K562 (cell line): Measurements from ENCODE around the gene SLC25A21. TPM values are rescaled to one million over a fixed set of nuclear protein-coding genes. Genes with fewer than 3 reads are reported as not detected.

Experiments used
- BACH1 ChIP-seq: fragments of 200-800 bp; sonication (Bioruptor generic); IDR thresholded peaks from 2 replicates; pipeline ENCODE4 v1.6.1; 2016; ENCODE audit warnings: missing genetic modification characterization, missing compliant biosample characterization
- CCNT2 ChIP-seq: IDR thresholded peaks from 2 replicates; pipeline ENCODE4 v1.6.1; 2011; ENCODE audit warnings: borderline replicate concordance, low read depth, mild to moderate bottlenecking, moderate library complexity, mixed read lengths, low read length; ENCODE audit not compliant: insufficient read length; ENCODE audit errors: extremely low read depth
- ELF2 ChIP-seq: fragments of 250-450 bp; sonication (Bioruptor Pico); IDR thresholded peaks from 2 replicates; pipeline ENCODE4 v1.5.0; 2021; ENCODE audit warnings: mild to moderate bottlenecking
- ERF ChIP-seq: fragments of 450-650 bp; formaldehyde crosslinking; IDR thresholded peaks from 2 replicates; pipeline ENCODE4 v1.4.0; 2020; ENCODE audit warnings: mild to moderate bottlenecking, mixed read lengths
- GTF2F1 ChIP-seq: IDR thresholded peaks from 2 replicates; pipeline ENCODE4 v1.6.1; 2011; ENCODE audit warnings: low read depth, low read length, improper control_type of control experiment
- HLTF ChIP-seq: fragments of 450-650 bp; IDR thresholded peaks from 2 replicates; pipeline ENCODE4 v1.6.1; 2016
- HNRNPUL1 ChIP-seq: fragments of 200-400 bp; formaldehyde crosslinking; IDR thresholded peaks from 2 replicates; pipeline ENCODE4 v1.6.1; 2017; ENCODE audit warnings: low read length
- JUND ChIP-seq, 2 experiments: IDR thresholded peaks; 2 replicates in 1 of 2; 3 replicates in 1 of 2; pipeline ENCODE4 v1.6.1; 2011; ENCODE audit warnings: borderline replicate concordance in 2 of 2, low read depth in 2 of 2, low read length in 2 of 2, improper control_type of control experiment in 1 of 2, missing biosample characterization in 1 of 2, missing genetic modification characterization in 1 of 2, missing genetic modification reagents in 1 of 2
- MCM7 ChIP-seq, 2 experiments: fragments of 450-650 bp; IDR thresholded peaks; 2 replicates each; pipeline ENCODE4 v1.6.1; 2016 to 2018
- NFYB ChIP-seq: IDR thresholded peaks from 2 replicates; pipeline ENCODE4 v1.6.1; 2011; ENCODE audit warnings: mild to moderate bottlenecking, moderate library complexity; ENCODE audit not compliant: insufficient read length; ENCODE audit errors: extremely low read depth
- NONO ChIP-seq, 2 experiments: fragments of 200-400 bp in 1 of 2; fragments of 450-650 bp in 1 of 2; formaldehyde crosslinking in 1 of 2; IDR thresholded peaks; 2 replicates each; pipeline ENCODE4 v1.6.1; 2017; ENCODE audit warnings: low read depth in 2 of 2, mild to moderate bottlenecking in 2 of 2, moderate library complexity in 2 of 2, low read length in 1 of 2
- POLR2H ChIP-seq: IDR thresholded peaks from 2 replicates; pipeline ENCODE4 v1.6.1; 2016; ENCODE audit warnings: missing genetic modification characterization, low read depth, mild to moderate bottlenecking, control low read depth, missing compliant biosample characterization, moderate library complexity
- RBM15 ChIP-seq: fragments of 200-400 bp; formaldehyde crosslinking; IDR thresholded peaks from 2 replicates; pipeline ENCODE4 v1.6.1; 2018; ENCODE audit warnings: mild to moderate bottlenecking, low read length, moderate library complexity; ENCODE audit not compliant: insufficient read depth
- SMAD4 ChIP-seq: fragments of 250-450 bp; sonication (Bioruptor Pico); conservative IDR thresholded peaks from 2 replicates; pipeline ENCODE4 v1.8.0; 2021; ENCODE audit warnings: inconsistent platforms, mild to moderate bottlenecking, moderate library complexity
- SMC3 ChIP-seq: conservative IDR thresholded peaks from 2 replicates; pipeline ENCODE4 v1.6.1; 2011; ENCODE audit warnings: low read depth, low read length, improper control_type of control experiment; ENCODE audit not compliant: insufficient read depth
- TCF7L2 ChIP-seq: fragments of 150-350 bp; IDR thresholded peaks from 2 replicates; pipeline ENCODE4 v1.6.1; 2016; ENCODE audit warnings: low read depth, mild to moderate bottlenecking, low read length, moderate library complexity
- ZKSCAN3 ChIP-seq: fragments of 250-450 bp; sonication (Bioruptor Pico); IDR thresholded peaks from 2 replicates; pipeline ENCODE4 v1.4.0; 2020
- ZNF121 ChIP-seq: sonication (generic); formaldehyde crosslinking; conservative IDR thresholded peaks from 2 replicates; pipeline ENCODE4 v1.8.0; 2022; ENCODE audit warnings: missing genetic modification reagents
- ZNF124 ChIP-seq: sonication (generic); formaldehyde crosslinking; IDR thresholded peaks from 2 replicates; pipeline ENCODE4 v1.8.1; 2022; ENCODE audit warnings: missing genetic modification reagents
- polyA plus RNA-seq, 8 experiments: library from polyadenylated mRNA; depleted of rRNA in 4 of 8; stranded (reverse) in 5 of 8; unstranded in 3 of 8; fragments of >200 nt; fragmentation: Nextera tagmentation in 2 of 8; fragmentation: Illumina TruSeq in 1 of 8; extraction: Ambion mirVana in 2 of 8; extraction: Trizol in 1 of 8; gene quantifications; 2 replicates each; pipeline versions ENCODE4 v1.2.1 to v1.2.3, GENCODE V29; 2011 to 2014; ENCODE audit warnings: inconsistent platforms in 1 of 8, missing spikeins in 1 of 8
- total RNA-seq, 7 experiments: library from RNA; depleted of rRNA in 6 of 7; stranded (reverse); fragments of >200 nt in 6 of 7; fragmentation: Illumina TruSeq in 2 of 7; extraction: Trizol in 2 of 7; gene quantifications; 2 replicates each; pipeline versions ENCODE4 v1.2.1 to v1.2.3, GENCODE V29; 2011 to 2021; ENCODE audit warnings: low replicate concordance in 1 of 7
- TF ChIP-seq, protein P1 (sequence below): fragments of 250-450 bp; sonication (Bioruptor Pico); IDR thresholded peaks from 2 replicates; pipeline ENCODE4 v1.5.0; 2022; ENCODE audit warnings: mild to moderate bottlenecking
- TF ChIP-seq, protein P2 (sequence below): fragments of 450-650 bp; formaldehyde crosslinking; IDR thresholded peaks from 2 replicates; pipeline ENCODE4 v1.4.0; 2020; ENCODE audit warnings: mild to moderate bottlenecking, moderate library complexity
- TF ChIP-seq, protein P3 (sequence below): sonication (generic); IDR thresholded peaks from 2 replicates; pipeline ENCODE4 v1.6.1; 2016
- TF ChIP-seq, protein P4 (sequence below): fragments of 250-450 bp; sonication (Bioruptor Pico); IDR thresholded peaks from 2 replicates; pipeline ENCODE4 v1.6.1; 2021; ENCODE audit warnings: mild to moderate bottlenecking

The SLC25A21 gene
- total and polyA plus RNA-seq, 9 of the 15 experiments (the other 6 are each of a cell fraction or from before 2014, with no cell fraction given), result 15.2 to 46.7 (median 28.7) TPM

DNA sequence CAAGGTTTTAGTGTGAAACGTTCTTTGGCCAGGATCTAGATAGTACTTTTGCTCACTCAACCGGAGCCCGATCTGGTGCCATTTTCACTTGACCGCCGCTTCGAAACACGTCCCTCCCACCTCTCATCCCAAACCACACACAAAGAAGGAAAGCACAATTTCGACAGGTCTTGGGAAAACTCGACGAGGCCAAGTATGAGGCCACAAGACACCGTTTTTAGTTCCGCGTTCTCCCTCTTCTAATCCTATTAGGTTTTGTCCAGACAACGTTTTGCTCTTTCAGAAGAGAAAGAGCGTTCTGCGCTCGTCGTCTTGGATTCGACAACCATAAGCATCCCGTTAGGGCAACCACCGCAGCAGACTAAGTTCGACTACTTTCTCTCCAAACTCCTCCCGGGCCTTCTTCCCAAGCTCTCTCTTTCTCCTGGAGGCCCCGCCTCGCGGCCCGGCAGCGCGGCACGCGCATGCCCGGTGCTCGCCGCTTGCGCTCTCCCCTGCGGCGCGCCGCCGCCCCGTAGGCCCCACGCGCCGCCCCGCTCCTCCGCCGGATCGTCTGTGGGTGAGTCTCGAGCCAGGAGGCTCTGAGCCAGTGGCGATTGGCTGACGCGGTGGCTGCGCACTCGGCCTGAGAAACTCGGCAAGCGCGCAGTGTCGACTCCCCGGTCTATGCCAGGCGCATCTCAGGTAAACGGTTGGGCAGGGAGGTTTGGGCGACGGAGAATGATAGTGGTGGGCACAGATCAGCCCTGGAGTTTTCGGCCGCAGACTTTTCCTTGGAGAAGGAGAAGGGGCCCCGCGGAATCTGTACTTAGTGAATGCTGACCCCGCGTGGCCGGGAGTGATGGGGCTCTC lies 25.2 kb upstream of the SLC25A21 start, which contains the start of gene MIPOL1 (continued):
- TF ChIP-seq BACH1 (tag) (no peak), RBM15 (no peak), SMC3 (0 out of 2 replicates have a peak, but pooled peaks have one; percentile 24), JUND (IDR thresholded peaks at IDR 0.05; ENCODE audit: borderline replicate concordance, low read depth, low read length) (no peak), JUND (tag; IDR thresholded peaks at IDR 0.05; ENCODE audit: borderline replicate concordance, low read depth, low read length) (peak; percentile 13; the same call in 1 of the 3 replicates), MCM7 (IDR thresholded peaks at IDR 0.05) (no peak), POLR2H (tag) (peak; percentile 84), GTF2F1 (no peak), ELF2 (CRISPR knock-in tag) (no peak), SMAD4 (CRISPR knock-in tag) (peak; percentile 99), ZNF121 (no peak), NONO (IDR thresholded peaks at IDR 0.05; ENCODE audit: low read depth in 2 of 2, low read length in 1 of 2) (no peak), HNRNPUL1 (no peak), ERF (CRISPR knock-in tag) (no peak), HLTF (no peak), NFYB (no peak), ZNF124 (CRISPR knock-in tag) (no peak), ZKSCAN3 (no peak), CCNT2 (peak; percentile 82), TCF7L2 (no peak)
- TF ChIP-seq, protein P1, sequence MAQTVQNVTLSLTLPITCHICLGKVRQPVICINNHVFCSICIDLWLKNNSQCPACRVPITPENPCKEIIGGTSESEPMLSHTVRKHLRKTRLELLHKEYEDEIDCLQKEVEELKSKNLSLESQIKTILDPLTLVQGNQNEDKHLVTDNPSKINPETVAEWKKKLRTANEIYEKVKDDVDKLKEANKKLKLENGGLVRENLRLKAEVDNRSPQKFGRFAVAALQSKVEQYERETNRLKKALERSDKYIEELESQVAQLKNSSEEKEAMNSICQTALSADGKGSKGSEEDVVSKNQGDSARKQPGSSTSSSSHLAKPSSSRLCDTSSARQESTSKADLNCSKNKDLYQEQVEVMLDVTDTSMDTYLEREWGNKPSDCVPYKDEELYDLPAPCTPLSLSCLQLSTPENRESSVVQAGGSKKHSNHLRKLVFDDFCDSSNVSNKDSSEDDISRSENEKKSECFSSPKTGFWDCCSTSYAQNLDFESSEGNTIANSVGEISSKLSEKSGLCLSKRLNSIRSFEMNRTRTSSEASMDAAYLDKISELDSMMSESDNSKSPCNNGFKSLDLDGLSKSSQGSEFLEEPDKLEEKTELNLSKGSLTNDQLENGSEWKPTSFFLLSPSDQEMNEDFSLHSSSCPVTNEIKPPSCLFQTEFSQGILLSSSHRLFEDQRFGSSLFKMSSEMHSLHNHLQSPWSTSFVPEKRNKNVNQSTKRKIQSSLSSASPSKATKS (CRISPR knock-in tag), result no peak
- TF ChIP-seq, protein P2, sequence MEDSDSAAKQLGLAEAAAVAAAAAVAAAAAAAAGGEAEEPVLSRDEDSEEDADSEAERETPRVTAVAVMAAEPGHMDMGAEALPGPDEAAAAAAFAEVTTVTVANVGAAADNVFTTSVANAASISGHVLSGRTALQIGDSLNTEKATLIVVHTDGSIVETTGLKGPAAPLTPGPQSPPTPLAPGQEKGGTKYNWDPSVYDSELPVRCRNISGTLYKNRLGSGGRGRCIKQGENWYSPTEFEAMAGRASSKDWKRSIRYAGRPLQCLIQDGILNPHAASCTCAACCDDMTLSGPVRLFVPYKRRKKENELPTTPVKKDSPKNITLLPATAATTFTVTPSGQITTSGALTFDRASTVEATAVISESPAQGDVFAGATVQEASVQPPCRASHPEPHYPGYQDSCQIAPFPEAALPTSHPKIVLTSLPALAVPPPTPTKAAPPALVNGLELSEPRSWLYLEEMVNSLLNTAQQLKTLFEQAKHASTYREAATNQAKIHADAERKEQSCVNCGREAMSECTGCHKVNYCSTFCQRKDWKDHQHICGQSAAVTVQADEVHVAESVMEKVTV (CRISPR knock-in tag), result peak; percentile 57
- TF ChIP-seq, protein P3, sequence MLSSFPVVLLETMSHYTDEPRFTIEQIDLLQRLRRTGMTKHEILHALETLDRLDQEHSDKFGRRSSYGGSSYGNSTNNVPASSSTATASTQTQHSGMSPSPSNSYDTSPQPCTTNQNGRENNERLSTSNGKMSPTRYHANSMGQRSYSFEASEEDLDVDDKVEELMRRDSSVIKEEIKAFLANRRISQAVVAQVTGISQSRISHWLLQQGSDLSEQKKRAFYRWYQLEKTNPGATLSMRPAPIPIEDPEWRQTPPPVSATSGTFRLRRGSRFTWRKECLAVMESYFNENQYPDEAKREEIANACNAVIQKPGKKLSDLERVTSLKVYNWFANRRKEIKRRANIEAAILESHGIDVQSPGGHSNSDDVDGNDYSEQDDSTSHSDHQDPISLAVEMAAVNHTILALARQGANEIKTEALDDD, result no peak
- TF ChIP-seq, protein P4, sequence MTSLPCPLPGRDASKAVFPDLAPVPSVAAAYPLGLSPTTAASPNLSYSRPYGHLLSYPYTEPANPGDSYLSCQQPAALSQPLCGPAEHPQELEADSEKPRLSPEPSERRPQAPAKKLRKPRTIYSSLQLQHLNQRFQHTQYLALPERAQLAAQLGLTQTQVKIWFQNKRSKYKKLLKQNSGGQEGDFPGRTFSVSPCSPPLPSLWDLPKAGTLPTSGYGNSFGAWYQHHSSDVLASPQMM (CRISPR knock-in tag), result no peak
